Hepatocyte (in vitro differentiated cells): Measurements from ENCODE around the gene ST6GALNAC5.

Experiments
- EZH2 ChIP-seq: fragments of 200-600 bp; sonication (generic); IDR thresholded peaks from 2 replicates; pipeline ENCODE4 v1.6.1; 2016; ENCODE audit warnings: antibody characterized with exemption, mild to moderate bottlenecking, borderline replicate concordance
- TF ChIP-seq, protein P1 (sequence below): fragments of 200-600 bp; sonication (generic); IDR thresholded peaks from 2 replicates; pipeline ENCODE4 v1.5.1; 2016; ENCODE audit warnings: antibody characterized with exemption, mild to moderate bottlenecking; ENCODE audit not compliant: poor library complexity

DNA sequence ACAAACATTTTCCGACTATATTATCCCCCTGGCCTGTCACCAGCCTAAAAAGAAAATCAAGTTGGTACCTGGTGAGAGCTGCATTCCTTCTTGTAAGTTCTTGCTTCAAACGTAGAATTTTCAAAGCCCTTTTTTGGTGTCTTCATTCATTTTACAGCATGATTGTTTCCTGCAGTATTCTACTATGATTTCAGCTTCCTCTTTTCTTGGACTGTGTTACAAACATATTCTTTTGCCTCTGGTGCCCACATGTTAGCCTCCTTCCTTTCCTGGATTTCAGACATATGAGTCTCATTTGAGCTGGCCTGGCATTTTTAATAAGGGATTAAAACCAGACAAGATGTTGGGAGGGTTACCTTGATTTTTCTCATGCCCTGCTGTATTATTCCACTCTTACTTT, 209.5 kb downstream of the ST6GALNAC5 start:
- TF ChIP-seq, protein P1, sequence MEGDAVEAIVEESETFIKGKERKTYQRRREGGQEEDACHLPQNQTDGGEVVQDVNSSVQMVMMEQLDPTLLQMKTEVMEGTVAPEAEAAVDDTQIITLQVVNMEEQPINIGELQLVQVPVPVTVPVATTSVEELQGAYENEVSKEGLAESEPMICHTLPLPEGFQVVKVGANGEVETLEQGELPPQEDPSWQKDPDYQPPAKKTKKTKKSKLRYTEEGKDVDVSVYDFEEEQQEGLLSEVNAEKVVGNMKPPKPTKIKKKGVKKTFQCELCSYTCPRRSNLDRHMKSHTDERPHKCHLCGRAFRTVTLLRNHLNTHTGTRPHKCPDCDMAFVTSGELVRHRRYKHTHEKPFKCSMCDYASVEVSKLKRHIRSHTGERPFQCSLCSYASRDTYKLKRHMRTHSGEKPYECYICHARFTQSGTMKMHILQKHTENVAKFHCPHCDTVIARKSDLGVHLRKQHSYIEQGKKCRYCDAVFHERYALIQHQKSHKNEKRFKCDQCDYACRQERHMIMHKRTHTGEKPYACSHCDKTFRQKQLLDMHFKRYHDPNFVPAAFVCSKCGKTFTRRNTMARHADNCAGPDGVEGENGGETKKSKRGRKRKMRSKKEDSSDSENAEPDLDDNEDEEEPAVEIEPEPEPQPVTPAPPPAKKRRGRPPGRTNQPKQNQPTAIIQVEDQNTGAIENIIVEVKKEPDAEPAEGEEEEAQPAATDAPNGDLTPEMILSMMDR = no peak
- TF ChIP-seq EZH2 = no peak
